Right lobe of liver (tissue), 4 donors: Measurements from ENCODE around the gene POM121L2.

Source experiments
- CTCF ChIP-seq, 4 donors: fragments of 200-600 bp in 3 of 4; fragments of 450-650 bp in 1 of 4; IDR thresholded peaks; one replicate each; pipeline versions ENCODE4 v1.5.1 to v1.8.0; 2016 to 2022; ENCODE audit warnings: antibody characterized with exemption in 4 of 4, mild to moderate bottlenecking in 2 of 4
- POLR2A ChIP-seq: fragments of 450-650 bp; IDR thresholded peaks from one replicate; pipeline ENCODE4 v1.6.1; 2017; ENCODE audit warnings: antibody characterized with exemption, mild to moderate bottlenecking
- donor health status: DM: no; HTN: no; CAD: no.
- donor health status: DM: no; HTN: no; CAD: no.
- donor health status: DM: no; HTN: yes; CAD: no.

DNA sequence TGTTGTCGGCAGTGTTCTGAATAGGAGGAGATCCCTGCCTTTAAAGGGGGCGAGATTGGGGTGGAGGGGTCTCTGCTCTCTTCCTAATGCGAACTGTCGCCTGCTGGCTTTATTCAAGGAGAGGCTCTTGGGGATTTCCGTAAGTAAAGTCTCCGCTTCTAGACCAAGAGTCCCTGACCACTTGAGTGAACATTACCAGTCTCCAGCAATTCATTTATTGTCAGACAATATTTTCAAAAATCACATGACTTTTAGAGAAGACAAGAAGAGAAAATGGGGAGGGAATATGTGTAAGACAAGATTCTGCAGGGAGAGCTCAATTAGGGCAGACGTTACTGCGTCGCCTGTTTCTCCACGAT, 21.2 kb downstream of the POM121L2 start:
- no peak for TF ChIP-seq CTCF (IDR thresholded peaks at IDR 0.05)
- no peak for TF ChIP-seq POLR2A
